Bone marrow (tissue), 2 donors: ENCODE results near the gene SNAP91.
"Not testable (repeated sequence)": the region's sequence is repeated elsewhere in the genome, so short reads cannot be mapped to it uniquely, and the experiment has no call there.

Experiments
- DNase-seq, 2 donors: peaks; one replicate each; lab custom pipeline; 2025; lab: John Stamatoyannopoulos, UW

The SNAP91 gene

GRCh38 chr6:83615025-83615999 lies 93.6 kb downstream of the SNAP91 start:
- DNase-seq = no peak

DNA sequence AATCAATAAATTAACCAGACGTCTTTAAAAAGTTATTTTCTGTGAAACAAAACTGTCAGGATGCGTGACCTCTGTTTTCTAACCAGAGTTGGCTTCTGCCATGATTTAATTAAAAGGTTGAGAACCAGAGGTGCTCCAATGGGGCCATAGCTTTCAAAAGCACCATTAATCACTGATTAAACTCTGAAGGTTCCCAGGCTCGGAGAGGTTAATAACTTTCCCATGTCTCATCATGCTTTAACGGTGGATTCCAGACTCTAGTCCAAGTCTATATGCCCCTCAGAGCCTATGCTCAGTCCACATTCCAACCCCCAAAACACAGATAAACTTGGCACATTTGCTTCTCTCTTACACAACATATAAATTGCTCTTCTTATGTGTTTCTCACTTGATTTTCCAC lies 95.5 kb downstream of the SNAP91 start:
- no peak for DNase-seq

DNA sequence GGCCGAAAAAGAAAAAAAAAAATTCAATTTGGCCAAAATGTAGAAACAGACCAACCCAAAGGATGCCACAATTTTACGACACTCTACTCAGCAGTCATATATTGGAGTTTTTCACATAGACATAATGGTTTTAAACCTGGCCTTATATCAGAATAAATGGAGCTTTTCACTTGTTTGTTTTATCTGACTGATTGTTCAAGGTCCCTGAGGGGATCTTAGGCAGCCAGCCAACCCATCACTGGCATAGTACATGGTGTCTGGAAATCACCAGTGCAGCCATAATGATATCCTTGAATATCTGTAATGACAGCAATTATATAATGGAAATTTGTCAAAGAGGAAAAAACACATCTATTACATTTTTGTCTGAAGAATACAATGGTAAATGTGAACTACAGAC lies 99.7 kb downstream of the SNAP91 start:
- DNase-seq = no peak

- DNase-seq = no peak
These were observed 103.4 kb downstream of the SNAP91 start for GRCh38 chr6:83605517-83605916.

DNA sequence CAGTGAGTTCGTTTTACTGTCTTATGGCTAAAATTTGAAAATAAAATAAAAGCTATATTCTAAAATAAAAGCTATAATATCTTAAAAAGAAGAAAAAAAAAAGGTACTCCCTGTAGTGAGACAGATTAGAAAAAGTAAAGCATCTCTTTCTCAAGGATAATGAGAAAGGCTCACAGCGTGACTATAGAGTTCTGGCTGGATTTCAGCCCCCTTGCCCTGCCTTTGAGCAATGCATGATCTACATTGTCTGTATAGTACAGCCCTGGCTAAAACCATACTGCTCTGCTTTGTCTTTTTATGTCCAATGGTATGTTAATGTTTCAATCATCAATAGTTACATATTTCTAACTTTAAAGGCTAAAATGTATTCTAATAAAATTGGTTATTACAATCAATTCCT lies 105.3 kb downstream of the SNAP91 start:
- no peak for DNase-seq

DNA sequence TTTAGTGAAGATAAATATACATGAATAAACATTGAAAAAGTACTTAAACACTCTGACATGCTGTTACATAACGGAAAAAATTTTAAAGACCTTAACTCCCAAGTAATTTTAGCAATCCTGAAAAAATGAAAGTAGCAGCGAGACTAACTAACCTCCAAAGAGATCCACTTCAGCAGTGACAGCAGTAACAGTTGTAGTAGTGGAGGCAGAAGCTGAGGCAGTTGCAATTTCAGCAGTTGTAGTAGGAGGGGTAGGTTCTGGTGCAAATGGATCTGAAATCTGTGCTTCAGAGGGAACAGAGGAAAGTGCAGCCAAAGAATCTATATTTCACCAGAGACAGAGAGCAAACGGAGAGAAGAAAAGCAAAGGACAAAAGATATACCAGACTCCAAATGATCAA lies 107.8 kb downstream of the SNAP91 start:
- DNase-seq = no peak

DNA sequence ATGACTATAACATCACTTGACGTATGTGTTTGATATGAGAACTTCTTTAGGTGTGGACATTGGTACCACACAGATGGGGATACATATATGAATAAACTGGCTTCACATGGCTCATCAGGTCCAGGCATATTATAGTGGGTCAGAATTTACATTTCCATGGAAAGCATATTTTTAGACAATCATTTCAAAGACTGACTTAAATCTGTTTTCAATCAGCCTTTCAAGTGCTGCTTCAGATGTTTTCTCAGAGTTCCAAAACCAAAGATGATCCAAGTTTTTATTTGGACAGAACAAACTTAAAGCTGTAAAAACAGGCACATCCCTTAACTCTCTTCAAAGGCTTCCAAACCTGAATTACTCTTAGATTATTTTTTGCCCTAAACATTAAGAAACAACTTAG lies 108.4 kb downstream of the SNAP91 start:
- DNase-seq = no peak

- no peak for DNase-seq
These were observed 111.4 kb downstream of the SNAP91 start for GRCh38 chr6:83597511-83597910.

GRCh38 chr6:83597051-83597450 lies 111.8 kb downstream of the SNAP91 start:
- DNase-seq = no peak

- DNase-seq = no peak
These were observed 114.0 kb downstream of the SNAP91 start for GRCh38 chr6:83594941-83595340.

- no peak for DNase-seq
These were observed 115.5 kb downstream of the SNAP91 start for GRCh38 chr6:83593395-83593785.

- peak in 1 of 2 donors; percentile 17 for DNase-seq
These were observed 116.0 kb downstream of the SNAP91 start for GRCh38 chr6:83592770-83593394.

DNA sequence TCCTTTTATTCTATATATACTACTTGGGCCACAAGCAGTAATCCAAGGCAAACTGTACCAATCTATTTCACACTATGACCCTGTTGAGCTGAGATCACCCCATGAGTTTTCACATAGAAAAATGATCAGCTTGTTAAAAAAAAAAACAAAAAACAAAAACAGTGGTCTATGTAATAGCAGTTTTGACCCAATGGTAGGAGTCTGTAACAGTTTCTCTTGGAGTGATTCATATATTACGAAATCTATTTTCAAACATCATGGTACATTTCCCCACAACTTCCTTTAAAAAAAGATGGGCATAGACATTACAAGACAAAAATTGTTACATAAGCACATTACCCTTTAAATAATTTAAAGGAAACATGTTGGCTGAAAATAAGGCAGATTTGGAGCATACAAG lies 118.5 kb downstream of the SNAP91 start:
- DNase-seq = peak in 1 of 2 donors; percentile 80

GRCh38 chr6:83589076-83589475 lies 119.8 kb downstream of the SNAP91 start:
- no peak for DNase-seq

GRCh38 chr6:83578057-83578456 lies 130.8 kb downstream of the SNAP91 start:
- no peak for DNase-seq

DNA sequence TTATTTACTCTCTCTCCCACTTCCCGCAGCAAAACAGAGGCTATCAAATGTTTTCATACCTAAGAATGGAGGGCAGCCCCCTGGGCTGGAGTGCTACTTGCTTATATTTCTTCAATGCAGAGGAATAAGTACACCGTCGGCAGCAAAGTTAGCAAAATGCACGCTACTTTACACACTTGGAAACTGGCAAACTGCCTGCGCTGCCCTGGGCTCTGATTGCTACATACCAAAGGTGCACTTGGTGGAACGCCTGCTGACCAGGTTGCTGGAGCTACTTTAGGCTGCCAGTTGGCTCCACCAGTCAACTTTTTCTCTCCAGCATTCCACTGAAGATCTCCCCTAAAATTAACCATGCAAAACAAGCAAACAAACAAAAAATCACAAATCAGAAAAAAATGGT lies 134.1 kb downstream of the SNAP91 start:
- DNase-seq = no peak

- not testable (repeated sequence) for DNase-seq
These were observed 137.2 kb downstream of the SNAP91 start for GRCh38 chr6:83571663-83572185.

- no peak for DNase-seq
These were observed 149.9 kb downstream of the SNAP91 start for GRCh38 chr6:83558975-83559374.

DNA sequence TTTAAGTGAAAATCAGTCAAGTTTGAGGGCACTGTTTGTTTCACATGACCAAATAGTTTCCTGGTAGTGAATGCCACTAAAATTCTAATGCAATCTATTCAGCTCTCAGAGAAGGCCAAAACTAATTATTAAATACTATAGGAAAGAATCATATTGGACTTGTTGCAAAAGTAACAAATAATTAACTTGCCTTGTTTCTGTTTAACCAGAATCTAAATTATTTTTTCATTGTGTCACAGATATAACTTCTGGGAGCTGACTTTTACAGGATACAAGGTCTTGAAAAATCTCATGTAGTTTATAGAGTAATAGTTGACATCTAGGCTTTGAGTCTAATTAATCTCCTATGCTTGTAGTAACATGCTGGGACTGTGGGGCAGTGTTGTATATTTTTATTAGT lies 152.0 kb downstream of the SNAP91 start:
- no peak for DNase-seq

DNA sequence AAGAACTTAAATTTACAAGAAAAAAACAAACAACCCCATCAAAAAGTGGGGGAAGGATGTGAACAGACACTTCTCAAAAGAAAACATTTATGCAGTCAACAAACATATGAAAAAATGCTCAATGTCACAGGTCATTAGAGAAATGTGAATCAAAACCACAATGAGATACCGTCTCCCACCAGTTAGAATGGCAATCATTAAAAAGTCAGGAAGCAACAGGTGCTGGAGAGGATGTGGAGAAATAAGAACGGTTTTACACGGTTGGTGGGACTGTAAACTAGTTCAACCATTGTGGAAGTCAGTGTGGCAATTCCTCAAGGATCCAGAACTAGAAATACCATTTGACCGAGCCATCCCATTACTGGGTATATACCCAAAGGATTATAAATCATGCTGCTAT lies 157.2 kb downstream of the SNAP91 start:
- not testable (repeated sequence) for DNase-seq

DNA sequence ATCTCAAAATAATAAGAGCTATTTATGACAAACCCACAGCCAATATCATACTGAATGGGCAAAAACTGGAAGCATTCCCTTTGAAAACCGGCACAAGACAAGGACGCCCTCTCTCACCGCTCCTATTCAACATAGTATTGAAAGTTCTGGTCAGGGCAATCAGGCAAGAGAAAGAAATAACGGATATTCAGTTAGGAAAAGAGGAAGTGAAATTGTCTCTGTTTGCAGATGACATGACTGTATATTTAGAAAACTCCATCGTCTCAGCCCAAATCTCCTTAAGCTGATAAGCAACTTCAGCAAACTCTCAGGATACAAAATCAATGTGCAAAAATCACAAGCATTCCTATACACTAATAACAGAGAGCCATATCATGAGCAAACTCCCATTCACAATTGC lies 158.4 kb downstream of the SNAP91 start:
- peak in 1 of 2 donors; percentile 33 for DNase-seq

GRCh38 chr6:83546636-83547035 lies 162.3 kb downstream of the SNAP91 start:
- DNase-seq = no peak

DNA sequence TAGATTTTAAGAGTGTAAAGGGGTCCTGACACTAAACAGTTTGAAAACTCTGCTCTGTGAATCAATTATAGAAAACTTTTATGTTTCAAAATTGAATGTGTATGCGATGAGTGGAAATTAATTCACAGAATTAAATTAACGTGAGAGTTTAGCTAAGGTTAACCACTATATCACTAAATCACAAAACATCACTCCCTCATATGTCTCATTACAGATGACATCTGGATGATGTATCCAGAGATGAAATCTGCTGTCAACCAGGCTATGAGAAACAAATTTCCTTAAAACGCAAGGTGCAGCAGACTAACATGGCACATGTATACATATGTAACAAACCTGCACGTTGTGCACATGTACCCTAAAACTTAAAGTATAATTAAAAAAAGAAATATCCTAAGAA lies 169.2 kb downstream of the SNAP91 start:
- no peak for DNase-seq
